Stimulated activated CD8-positive, alpha-beta memory T cell treated with anti-CD3 and anti-CD28 coated beads, Interleukin-4, amount 100 ng/mL, for 24 hours (primary cell): Measurements from ENCODE around the gene IGF2BP1.
"Not testable (repeated sequence)": the region's sequence is repeated elsewhere in the genome, so short reads cannot be mapped to it uniquely, and the experiment has no call there.

Experiments used
- DNase-seq: peaks from one replicate; pipeline ENCODE4 v3.0.0-alpha.2; 2020; ENCODE audit warnings: low read depth

IGF2BP1 gene

DNA sequence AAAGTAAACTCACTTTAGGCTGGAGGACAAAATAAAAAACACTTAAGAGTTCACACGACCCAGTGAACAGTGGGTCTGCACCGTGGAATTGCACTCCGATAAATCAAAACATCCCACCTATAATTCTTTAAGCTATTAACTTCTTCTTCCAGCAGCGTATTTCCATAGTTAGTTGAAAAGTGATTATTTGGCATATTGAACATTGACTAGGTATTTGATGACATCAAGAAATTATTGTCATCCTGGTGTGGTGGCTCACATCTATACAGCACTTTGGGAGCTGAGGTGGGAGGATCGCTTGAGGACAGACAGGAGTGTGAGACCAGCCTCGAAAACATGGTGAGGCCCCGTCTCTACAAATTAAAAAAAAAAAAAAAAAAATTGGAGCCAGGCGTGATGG is 23.4 kb downstream of the IGF2BP1 start:
- DNase-seq = no peak

DNA sequence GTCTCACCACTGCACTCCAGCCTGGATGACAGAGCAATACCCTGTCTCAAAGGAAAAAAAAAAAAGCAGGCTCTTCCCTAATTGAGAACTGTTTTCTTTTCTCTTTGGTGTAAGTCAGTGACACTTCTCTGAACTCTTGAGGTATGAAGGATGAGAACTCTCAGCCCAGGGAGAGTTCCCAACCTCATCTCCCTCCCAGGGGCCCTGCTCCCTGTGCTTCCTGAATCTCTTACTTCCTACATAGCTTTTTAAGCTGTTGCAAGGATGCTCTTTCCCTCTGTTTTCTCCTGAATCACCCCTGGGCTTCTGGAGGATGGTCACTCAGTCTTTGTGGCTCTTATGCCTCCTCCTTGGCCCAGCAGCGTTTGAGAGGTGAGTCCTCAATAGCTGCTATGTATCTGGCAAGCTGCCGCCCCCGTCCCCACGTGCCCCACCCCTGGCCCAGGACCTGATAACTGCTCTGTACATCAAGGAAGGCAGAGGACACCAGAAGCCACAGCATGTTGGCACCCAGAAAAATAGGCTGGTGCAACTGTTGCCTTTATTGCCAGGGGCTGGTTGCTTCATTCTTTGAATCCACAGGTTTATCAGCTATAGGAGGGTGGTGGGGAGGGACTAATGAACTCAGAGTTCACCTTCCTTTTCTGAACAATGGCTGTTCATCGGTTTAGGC is 24.0 kb downstream of the IGF2BP1 start:
- no peak for DNase-seq

DNA sequence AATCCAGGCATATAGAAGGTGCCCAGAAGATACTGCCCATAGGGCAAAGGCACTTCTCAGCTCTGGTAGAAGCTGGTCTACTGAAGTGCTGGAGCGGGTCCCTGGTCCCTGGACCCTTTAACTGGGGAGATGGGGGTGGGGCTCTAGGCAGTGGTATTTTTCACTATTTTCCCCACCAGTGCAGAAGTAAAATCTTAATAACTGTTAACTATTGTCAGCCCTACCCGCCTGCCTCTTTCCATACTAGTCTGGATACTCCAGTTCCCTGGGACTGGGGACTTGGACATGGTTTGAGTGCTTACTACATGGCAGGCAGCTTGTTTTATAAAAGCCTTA is 24.6 kb downstream of the IGF2BP1 start:
- no peak for DNase-seq

DNA sequence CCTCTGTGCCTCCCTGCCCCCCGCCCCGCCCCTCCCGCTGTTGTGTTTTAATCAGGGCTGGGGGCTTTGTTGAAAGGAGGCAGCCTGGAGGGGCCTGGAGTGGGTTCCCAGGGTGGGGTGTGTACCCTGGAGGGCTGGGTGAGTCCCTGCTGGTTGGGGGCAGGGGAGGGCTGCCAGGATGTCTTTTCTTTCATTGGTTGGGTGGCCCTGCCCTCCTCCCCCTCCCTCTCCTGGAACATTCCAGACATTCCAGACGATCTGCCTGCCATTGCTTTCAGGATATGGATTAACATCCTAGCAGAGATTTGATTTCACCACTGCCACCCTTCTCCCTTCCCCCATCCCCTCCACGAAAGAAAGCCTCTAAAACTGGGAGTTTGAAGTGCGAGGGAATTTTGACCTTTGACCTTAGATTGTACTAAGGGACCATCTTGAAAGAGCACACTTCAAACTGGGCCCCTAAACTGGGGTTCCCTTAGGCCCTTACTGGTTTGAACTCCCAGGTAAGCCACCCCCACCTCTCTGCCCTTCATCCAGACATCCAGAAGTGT is 25.3 kb downstream of the IGF2BP1 start:
- no peak for DNase-seq

DNA sequence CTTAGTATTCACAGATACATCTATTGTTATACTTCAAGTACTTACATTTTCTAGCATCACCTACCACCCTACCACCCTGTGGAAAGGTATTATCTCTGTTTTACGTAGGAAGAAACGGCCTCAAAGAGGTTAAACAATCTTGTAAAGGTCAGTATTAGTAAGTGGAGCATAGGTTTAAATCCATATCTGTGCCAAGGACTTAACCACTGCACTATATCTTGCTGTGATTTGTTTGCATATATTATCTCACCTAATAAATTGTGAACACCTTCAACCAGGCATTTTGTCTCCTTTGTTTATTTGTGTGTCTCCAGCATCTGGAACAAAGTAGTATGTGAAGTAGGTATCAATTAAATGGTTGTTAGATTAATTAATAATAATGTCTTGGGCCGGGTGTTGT is 27.3 kb downstream of the IGF2BP1 start:
- no peak for DNase-seq

DNA sequence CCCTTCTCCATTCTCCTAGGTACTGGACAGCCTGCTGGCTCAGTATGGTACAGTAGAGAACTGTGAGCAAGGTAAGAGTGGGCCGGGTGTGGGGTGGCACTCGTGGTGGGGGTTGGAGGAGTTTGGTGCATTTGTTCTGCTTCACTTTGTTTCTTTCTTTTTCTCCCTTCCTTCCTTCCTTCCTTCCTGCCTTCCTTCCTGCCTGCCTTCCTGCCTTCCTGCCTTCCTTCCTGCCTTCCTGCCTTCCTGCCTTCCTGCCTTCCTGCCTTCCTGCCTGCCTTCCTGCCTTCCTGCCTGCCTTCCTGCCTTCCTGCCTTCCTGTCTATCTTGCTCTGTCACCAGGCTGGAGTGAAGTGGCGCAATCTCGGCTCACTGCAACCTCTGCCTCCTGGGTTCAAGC is 29.3 kb downstream of the IGF2BP1 start:
- not testable (repeated sequence) for DNase-seq

DNA sequence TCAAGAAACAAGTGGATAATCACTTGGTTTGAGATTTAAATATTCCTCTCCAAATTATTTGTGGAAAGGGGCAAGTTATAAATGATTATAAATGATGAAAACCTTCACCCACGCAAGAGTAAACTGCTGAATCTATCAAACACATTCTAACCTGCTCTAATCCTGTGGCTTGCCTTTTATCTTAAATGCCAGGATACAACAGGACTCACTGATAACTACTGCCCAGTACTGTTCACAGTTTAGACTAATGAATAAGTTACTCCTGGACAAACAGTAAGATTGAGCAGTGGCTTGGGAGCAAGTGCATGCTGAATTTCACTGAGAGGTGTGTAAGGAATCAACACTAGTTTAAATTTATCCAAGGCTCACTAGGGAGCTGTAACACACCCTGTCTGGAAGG is 31.1 kb downstream of the IGF2BP1 start:
- DNase-seq = no peak

DNA sequence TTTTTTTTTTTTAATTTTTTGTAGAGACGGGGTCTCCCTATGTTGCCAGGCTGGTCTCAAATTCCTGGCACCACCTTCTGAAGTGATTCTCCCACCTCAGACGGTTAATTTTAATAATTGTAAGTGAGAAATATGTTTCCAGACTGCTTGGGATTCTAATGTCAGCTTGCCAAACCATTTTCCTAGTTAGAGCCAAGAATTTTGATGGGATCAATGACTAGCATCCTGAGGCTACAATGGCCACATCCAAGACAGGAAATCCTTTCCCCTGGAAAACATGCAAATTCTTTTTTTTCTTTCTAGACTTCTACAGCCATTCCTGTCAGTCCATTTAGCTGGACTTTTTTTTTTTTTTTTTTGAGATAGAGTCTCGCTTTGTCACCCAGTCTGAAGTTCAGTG is 32.6 kb downstream of the IGF2BP1 start:
- no peak for DNase-seq

DNA sequence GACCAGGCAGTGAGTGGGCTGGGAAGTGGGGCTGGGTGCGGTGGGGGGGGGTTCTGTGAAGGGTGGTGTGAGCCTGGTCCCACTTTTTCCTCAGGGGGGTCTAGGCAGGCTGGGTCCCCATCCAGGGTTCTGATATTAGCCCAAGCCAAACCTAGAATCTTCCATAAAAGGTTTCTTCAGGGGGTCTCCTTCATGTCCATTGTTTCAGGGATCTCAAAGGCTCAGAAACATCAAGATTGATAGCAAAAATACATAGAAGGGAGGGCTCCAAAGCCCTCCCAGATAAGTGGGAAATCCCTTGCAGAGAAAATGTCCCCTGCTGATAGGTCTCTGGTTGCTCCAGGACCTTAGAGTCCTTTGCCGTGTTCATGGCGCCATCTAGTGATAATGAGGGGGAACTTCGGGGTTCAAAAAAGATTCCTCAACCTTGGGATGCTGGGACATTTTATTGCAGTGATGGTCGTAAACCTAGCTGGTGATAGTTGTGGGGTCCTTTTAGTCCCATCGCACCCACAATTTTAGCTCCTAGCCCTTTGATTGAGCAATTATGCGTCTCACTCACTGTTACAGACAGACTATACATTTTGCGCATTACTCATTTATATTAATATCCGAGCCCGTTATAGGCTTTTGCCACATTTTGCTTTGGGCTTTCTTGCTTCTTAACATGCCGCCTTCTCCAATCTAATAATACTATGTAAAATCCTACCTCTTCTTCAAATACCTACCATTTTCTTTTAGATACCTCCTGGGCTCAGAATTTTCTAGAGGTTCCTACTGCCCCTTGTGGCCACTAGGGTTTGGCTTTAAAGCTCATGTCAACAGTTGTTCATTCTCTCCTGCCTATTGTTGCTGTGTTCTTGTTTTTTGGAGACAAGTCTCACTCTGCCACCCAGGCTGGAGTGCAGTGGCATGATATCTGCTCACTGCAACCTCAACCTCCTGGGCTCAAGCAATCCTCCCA is 35.1 kb downstream of the IGF2BP1 start:
- DNase-seq = peak; percentile 7

DNA sequence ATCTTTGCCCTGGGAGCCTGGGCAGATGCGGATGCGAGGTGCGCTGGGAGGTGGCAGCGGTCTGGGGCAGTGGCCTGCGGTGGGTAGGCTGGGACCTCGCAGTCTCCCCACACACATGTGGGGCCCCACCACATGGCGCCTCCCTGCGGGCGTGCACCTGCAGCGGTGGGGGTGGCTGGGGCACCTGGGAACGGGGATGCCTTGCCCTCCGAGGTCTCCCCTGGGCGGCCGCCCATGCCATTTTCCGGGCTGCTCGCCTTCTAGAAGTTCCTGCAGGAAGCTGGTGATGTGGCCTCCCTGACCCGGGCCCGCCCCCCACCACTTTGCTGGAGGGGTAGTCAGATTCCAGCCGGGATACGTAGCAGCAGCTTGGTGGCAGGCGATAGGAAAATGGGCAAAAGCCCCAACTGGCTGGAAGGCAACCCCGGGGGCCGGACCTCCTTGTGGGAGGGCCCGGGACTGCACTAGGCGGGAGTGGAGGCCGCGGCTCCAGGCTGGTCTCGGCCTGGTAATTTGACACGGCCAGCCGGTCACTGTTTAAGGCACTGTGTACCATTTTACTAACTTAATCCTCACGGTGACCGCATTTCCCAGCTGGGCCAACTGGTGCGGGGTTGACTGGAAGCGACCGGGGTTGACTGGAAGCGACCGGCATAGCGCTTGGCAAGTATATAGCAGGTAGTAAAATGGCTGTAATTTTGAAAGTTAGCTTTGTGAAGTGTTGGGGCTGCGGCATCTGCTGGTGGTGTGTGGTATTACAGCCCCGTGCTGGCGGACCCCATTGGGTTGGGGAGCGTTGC is 38.5 kb downstream of the IGF2BP1 start:
- peak; percentile 19 for DNase-seq

DNA sequence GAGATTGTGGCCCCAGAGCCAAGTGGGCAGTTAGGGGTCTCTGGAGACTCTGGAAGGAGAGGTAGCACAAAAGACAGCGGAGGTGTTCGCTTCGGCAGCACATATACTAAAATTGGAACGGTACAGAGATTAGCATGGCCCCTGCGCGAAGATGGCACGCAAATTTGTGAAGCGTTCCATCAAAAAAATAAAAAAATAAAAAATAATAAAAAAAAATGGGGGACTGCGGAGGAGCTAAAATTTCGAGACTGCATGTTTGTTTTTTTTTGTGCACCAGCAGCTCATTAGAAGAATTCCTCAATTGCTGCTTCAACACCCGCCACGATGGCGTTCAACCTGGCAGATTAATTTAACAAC is 39.1 kb downstream of the IGF2BP1 start:
- DNase-seq = no peak

DNA sequence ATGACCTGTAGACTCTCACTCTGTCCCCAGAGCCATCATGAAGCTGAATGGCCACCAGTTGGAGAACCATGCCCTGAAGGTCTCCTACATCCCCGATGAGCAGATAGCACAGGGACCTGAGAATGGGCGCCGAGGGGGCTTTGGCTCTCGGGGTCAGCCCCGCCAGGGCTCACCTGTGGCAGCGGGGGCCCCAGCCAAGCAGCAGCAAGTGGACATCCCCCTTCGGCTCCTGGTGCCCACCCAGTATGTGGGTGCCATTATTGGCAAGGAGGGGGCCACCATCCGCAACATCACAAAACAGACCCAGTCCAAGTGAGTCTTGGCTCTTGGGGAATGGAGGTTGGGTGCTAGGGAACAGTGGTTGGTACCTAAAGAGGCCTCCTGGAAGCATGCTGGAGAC is 41.0 kb downstream of the IGF2BP1 start:
- DNase-seq = no peak

DNA sequence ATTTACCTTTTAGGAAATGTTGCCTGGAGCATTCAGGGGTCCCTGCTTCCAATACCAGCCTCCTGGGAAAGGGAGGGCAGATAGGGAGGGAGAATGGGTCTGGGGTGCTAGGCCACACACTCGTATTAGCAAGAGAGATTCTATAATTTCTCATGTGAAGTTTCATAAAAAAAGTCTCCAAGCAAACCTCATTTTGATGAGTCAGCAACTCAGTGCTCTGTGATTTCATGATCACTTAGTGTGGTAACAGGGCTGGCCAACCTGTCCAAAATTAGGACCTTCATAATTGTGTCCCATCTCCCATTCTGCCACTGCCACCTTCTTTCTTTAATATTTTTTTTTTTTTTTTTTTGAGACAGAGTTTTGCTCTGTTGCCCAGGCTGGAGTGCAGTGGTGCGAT is 41.4 kb downstream of the IGF2BP1 start:
- no peak for DNase-seq

DNA sequence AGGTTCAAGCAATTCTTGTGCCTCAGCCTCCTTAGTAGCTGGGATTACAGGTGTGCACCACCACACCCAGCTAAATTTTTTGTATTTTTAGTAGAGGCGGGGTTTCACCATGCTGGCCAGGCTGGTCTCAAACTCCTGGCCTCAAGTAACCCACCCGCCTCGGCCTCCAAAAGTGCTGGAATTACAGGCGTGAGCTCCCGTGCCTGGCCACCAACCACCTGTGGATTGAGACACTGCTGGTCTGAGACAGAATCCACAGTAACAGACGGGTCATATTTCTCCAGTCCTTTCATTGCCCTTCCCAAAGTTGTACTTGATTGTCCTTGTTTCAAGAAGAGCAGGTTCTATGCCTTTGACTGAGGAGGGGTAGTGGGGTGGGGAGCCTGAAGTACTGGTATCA is 42.3 kb downstream of the IGF2BP1 start:
- not testable (repeated sequence) for DNase-seq

DNA sequence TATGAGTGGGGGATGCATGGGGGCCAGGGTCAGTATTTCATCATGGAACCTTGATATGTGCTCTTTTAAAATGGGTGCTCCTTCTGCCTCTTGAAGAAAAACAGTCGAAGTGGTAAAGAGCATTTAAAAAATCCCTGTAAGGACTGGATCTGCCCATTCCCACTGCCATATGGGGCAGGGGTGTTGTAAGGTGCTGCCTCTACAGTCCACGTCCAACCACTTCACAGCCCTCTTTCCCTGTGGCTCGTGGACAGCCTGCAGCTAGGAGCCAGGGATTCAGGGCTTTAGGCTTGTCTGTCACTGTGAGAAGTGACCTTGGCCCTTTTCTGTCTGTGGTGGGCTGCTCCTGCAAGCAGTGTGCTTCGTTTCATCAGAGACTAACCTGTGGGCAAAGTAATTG is 44.3 kb downstream of the IGF2BP1 start:
- DNase-seq = no peak

DNA sequence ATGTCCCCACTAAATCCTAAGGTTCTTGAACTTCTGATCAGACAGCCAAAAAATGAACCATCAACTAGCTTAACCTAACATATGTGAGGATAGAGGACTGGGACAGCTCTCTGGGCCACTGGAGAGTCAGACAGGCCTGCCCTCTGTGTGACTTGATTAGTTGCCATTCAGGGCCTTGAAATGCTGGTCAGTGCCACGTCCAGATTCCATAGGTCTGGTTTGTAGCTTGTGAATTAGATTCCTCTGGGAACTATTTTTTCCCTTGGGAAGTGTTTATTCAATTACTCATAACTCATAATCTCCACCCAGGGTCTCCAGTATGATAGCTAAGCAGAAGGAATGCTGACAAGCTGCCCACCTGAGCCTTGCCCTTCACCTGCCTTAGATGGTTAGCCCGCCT is 48.2 kb downstream of the IGF2BP1 start:
- no peak for DNase-seq

DNA sequence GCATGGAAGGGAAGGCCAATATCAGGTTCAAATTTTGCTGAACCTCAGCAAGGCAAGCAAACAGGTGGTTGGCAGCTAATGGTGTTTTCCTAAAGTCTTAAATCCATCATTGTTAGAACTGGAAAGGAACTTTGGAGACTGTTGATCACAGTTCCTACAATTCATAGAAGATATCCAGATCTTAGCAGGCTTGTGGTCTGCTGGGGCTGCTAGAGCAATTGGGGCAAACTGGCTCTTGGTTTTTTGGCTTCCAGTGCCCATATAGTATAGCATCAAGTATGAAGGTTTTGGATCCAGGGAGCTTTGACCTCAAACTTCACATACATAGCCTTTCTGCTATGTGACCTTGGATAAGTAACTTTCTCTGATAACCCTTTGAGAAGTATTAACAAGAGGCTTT is 49.7 kb downstream of the IGF2BP1 start:
- no peak for DNase-seq

DNA sequence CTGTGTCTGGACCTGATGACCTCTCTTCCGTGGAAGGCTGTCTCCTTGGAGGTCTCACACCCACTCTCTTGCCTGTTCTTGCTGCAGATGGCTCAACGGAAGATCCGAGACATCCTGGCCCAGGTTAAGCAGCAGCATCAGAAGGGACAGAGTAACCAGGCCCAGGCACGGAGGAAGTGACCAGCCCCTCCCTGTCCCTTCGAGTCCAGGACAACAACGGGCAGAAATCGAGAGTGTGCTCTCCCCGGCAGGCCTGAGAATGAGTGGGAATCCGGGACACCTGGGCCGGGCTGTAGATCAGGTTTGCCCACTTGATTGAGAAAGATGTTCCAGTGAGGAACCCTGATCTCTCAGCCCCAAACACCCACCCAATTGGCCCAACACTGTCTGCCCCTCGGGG is 52.1 kb downstream of the IGF2BP1 start:
- no peak for DNase-seq

DNA sequence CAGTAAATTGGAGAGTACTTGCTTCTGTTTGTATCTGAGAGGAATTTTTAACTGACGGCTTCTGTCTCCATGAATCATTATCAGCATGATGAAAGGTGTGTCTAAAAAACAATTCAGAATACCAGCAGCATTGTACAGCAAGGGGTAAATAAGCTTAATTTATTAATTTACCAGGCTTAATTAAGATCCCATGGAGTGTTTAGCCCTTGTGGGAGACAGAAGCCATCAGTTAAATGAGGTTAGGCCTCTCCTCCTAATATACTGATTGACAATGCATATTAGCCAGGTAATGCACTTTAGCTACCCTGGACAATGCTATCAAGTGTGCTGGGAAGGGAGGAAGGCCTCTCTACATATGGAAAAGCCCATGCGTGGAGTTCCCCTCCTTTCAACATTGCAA is 53.4 kb downstream of the IGF2BP1 start:
- no peak for DNase-seq

DNA sequence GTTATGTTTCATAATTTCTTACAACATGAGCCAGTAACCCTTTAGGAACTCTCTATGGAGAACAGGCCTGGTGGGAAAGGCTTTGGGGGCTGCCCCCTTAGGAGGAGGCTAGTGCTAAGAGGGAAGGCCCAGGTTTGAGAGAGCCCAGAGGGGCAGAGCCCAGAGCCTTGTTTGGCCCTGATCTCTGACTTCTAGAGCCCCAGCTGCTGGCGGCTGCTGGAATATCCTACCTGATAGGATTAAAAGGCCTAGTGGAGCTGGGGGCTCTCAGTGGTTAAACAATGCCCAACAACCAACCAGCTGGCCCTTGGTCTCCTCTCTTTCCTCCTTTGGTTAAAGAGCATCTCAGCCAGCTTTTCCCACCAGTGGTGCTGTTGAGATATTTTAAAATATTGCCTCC is 54.1 kb downstream of the IGF2BP1 start:
- no peak for DNase-seq

DNA sequence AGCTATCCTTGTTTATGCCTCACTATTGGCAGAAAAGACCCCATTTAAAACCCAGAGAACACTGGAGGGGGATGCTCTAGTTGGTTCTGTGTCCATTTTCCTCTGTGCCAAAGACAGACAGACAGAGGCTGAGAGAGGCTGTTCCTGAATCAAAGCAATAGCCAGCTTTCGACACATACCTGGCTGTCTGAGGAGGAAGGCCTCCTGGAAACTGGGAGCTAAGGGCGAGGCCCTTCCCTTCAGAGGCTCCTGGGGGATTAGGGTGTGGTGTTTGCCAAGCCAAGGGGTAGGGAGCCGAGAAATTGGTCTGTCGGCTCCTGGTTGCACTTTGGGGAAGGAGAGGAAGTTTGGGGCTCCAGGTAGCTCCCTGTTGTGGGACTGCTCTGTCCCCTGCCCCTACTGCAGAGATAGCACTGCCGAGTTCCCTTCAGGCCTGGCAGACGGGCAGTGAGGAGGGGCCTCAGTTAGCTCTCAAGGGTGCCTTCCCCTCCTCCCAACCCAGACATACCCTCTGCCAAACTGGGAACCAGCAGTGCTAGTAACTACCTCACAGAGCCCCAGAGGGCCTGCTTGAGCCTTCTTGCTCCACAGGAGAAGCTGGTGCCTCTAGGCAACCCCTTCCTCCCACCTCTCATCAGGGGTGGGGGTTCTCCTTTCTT is 56.1 kb downstream of the IGF2BP1 start:
- DNase-seq = no peak
